OCI-LY1 (cell line): Measurements from ENCODE around the gene SV2C.

ENCODE experiments used
- EZH2 ChIP-seq: fragments of 200-600 bp; sonication (generic), shearing (Covaris generic); IDR thresholded peaks from 2 replicates; pipeline ENCODE4 v1.8.0; 2017; ENCODE audit warnings: borderline replicate concordance, mixed run types, mild to moderate bottlenecking, antibody characterized with exemption, low read length, moderate library complexity, mixed read lengths
- TF ChIP-seq, protein P1 (sequence below): fragments of 200-600 bp; sonication (generic), shearing (Covaris generic); IDR thresholded peaks from 2 replicates; pipeline ENCODE4 v1.5.1; 2017; ENCODE audit warnings: mild to moderate bottlenecking, antibody characterized with exemption, low read length, moderate library complexity, mixed read lengths

DNA sequence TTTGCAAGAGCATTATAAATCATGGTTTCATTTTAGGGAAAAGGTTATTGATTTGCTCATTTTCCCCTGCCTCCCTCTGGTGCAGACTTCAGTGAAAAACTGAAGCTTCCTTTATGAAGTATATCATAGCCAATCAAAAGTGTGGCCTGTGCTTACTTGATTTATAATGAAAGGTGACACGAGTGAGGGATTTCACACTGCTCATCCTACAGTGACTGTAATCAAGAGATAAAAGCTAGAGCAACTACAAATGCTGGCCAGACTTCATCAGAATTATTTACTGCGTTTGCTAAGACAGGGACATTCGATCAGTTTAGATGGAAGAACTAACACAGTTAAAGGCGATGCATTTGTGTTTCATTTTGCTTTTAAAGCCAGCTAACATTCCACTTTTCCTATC is 151.5 kb downstream of the SV2C start:
- TF ChIP-seq, protein P1, sequence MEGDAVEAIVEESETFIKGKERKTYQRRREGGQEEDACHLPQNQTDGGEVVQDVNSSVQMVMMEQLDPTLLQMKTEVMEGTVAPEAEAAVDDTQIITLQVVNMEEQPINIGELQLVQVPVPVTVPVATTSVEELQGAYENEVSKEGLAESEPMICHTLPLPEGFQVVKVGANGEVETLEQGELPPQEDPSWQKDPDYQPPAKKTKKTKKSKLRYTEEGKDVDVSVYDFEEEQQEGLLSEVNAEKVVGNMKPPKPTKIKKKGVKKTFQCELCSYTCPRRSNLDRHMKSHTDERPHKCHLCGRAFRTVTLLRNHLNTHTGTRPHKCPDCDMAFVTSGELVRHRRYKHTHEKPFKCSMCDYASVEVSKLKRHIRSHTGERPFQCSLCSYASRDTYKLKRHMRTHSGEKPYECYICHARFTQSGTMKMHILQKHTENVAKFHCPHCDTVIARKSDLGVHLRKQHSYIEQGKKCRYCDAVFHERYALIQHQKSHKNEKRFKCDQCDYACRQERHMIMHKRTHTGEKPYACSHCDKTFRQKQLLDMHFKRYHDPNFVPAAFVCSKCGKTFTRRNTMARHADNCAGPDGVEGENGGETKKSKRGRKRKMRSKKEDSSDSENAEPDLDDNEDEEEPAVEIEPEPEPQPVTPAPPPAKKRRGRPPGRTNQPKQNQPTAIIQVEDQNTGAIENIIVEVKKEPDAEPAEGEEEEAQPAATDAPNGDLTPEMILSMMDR, result no peak
- TF ChIP-seq EZH2, result no peak
